GM18907 (cell line): Measurements from ENCODE around the gene POU6F2.
"Not testable (repeated sequence)": the region's sequence is repeated elsewhere in the genome, so short reads cannot be mapped to it uniquely, and the experiment has no call there.

ENCODE experiments used
- ATAC-seq: cut with Tn5 transposase; IDR thresholded peaks from one replicate; pipeline ENCODE4 v1.9.1; 2021; ENCODE audit warnings: mild to moderate bottlenecking, moderate library complexity; ENCODE audit not compliant: unreplicated experiment

The POU6F2 gene

DNA sequence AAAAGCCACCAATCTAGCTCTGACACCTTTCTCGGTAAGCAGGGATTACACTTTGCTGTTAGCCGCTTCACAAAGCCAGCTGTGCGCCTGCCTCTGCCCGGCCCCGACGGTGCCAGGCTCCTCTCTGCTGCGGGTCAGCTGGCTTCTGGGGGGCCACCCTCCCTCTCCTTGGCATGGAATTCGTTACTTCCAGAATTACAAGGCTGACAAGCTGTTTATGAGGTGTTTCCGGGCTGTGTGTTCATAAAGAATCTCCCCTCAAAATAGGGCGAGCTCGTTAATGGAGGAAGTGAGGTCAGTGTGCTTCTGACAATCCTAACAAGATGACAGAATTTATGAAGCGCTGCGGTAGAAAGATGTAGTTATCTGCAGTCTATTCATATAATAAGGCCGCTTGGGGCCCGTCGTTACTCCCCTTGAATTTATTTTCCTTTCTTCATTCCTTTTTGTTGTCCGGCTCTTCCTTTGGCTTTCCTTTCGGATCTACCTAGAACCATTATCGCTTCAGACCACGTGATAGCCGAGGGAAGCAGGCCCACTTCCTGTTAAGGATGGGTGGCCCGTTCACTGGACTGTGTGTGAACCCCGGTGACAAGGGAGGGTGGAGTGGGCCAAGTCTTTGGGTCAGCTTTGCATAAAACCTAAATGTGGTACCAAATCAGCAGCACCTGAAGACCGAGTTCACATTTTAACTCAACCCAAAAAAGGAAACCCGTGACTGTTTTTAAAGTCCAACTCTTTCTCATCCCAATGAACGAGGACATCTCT is 315.5 kb downstream of the POU6F2 start:
- ATAC-seq: no peak

- no peak for ATAC-seq
These were observed 316.3 kb downstream of the POU6F2 start for GRCh38 chr7:39294022-39294421.

GRCh38 chr7:39295796-39296195 is 318.1 kb downstream of the POU6F2 start:
- no peak for ATAC-seq

GRCh38 chr7:39299695-39300094 is 322.0 kb downstream of the POU6F2 start:
- ATAC-seq: no peak

- ATAC-seq: no peak
These were observed 322.6 kb downstream of the POU6F2 start for GRCh38 chr7:39300276-39300675.

- no peak for ATAC-seq
These were observed 323.8 kb downstream of the POU6F2 start for GRCh38 chr7:39301543-39301942.

- ATAC-seq: no peak
These were observed 326.5 kb downstream of the POU6F2 start for GRCh38 chr7:39304178-39304577.

- peak; percentile 81 for ATAC-seq
These were observed 327.1 kb downstream of the POU6F2 start for GRCh38 chr7:39304668-39305405.

- ATAC-seq: no peak
These were observed 328.4 kb downstream of the POU6F2 start for GRCh38 chr7:39306016-39306570.

GRCh38 chr7:39310699-39311098 is 333.0 kb downstream of the POU6F2 start:
- no peak for ATAC-seq

DNA sequence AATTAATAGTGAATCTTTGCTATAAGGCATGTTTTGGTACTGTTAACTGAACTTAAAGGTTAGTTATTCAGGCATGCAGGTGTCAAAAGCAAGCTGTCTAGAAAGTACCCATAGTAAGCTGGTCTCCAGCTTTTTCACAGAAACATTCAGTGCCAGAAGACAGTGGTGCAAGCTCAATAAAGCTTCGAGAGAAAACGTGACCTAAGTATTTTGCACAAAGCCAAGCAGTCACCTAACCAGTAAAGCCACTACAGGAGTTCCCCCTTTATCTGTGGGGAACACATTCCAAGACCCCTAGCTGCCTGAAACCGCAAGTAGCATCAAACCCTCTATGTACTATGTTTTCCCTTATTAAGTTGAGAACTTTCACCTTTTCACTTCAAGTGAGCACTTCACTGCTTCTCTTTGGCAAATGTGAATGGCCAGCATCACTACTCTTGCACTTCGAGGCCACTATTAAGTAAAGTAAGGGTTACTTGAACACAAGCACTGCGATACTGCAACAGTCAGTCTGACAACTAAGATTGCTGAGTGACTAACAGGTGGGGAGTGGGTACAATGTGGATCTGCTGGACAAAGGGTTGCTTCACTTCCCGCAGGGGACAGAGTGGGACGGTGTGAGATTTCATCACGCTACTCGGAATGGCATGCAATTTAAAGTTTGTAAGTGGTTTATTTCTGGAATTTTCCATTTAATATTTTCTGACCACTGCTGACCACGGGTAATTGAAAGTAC is 334.7 kb downstream of the POU6F2 start:
- no peak for ATAC-seq

DNA sequence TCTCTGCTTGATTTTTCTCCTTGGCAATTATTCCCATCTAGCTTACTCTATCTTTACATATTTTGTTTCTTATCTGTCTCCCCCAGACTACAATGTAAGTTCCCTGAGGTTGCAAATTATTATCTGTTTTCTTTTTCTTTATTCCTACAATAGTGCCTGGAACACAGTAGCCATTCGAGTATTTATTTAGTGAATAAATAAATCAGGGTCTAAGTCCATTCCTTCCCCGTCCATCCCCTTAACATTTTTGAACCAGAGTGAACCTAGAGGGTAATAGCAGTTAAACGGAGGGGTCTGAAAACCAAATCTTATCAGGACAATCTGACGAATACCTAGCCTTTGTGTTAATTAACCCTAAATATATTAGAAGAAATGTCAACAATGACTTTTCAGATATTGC is 335.7 kb downstream of the POU6F2 start:
- ATAC-seq: no peak

GRCh38 chr7:39313974-39314373 is 336.3 kb downstream of the POU6F2 start:
- ATAC-seq: no peak

DNA sequence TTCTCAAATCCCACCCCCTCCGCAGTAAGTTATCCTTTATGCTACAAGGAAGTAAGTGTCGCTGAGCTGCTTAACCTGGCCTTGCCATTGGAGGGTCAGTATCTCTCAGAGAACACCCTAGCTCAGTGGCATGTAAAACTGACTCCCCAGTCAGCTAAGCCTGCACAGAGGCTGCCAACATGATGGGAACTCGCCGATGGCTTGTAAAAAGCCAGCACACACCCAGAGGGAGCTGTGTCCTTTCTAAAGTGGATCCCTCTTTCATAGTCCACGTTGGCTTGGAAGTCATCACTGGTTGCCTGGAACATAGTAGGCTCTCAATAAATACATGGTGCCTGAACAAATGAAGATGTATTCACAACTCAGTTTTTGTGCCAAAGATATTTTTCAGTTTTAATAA is 339.4 kb downstream of the POU6F2 start:
- ATAC-seq: no peak

- ATAC-seq: no peak
These were observed 340.2 kb downstream of the POU6F2 start for GRCh38 chr7:39317896-39318295.

DNA sequence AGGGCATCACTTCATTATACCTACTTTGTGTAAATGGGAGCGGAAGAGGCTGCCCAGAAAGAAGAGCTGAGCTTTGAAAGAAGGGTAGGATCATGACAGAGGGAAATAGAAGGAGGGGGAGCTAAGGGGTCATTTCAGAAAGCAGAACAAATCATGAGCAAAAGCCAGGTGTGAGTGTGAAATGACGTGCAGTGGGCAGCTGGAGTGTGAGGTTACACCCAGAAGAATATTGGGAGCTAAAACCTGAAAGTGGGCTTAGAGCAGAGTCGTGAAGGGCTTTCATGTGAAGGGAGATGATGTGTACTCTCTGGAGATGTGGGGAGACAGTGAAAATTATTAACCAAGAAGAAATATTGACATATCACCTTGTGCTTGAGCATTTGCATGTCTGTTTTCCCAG is 343.5 kb downstream of the POU6F2 start:
- ATAC-seq: no peak

GRCh38 chr7:39321909-39322498 is 344.3 kb downstream of the POU6F2 start:
- ATAC-seq: peak; percentile 61

- ATAC-seq: no peak
These were observed 346.5 kb downstream of the POU6F2 start for GRCh38 chr7:39324139-39324760.

DNA sequence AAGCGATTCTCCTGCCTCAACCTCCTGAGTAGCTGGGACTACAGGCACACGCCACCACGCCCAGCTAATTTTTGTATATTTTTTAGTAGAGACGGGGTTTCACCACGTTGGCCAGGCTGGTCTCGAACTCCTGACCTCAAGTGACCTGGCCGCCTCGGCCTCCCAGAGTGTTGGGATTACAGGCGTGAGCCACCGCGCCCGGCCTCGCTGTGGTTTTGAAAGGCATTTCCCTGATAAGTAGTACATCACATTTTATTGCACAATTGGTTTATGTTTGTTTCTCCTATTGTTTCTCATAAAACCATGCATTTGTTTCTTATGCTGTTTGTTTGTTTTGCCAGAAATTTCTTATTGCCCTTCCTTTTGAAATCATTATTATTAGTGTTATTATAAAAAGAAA is 353.9 kb downstream of the POU6F2 start:
- ATAC-seq: not testable (repeated sequence)

DNA sequence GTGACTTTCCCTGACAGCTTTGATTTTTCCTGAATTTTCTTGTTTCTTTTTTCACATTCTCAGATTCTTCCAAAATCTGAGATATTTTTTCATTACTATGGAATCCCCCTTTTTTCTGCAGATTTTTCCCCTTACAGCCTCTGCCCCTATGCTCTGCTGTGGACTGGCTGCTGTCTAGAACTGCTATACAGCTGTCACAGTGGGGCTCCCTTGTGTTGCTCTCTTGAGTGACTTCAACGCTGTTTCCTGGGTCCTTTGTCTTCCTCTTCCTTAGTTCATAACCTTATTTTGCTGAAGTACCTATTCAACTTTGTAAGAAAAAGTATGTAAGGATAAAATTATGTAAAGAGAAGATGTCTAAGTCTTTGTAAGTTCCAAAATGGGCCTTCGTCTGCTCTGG is 354.4 kb downstream of the POU6F2 start:
- ATAC-seq: no peak

- no peak for ATAC-seq
These were observed 356.0 kb downstream of the POU6F2 start for GRCh38 chr7:39333701-39334100.
